ENCODE results near the gene THAP8.
A peak's percentile ranks its signal among the peaks of the same experiment; 100 is the strongest.

THAP8 gene

DNA sequence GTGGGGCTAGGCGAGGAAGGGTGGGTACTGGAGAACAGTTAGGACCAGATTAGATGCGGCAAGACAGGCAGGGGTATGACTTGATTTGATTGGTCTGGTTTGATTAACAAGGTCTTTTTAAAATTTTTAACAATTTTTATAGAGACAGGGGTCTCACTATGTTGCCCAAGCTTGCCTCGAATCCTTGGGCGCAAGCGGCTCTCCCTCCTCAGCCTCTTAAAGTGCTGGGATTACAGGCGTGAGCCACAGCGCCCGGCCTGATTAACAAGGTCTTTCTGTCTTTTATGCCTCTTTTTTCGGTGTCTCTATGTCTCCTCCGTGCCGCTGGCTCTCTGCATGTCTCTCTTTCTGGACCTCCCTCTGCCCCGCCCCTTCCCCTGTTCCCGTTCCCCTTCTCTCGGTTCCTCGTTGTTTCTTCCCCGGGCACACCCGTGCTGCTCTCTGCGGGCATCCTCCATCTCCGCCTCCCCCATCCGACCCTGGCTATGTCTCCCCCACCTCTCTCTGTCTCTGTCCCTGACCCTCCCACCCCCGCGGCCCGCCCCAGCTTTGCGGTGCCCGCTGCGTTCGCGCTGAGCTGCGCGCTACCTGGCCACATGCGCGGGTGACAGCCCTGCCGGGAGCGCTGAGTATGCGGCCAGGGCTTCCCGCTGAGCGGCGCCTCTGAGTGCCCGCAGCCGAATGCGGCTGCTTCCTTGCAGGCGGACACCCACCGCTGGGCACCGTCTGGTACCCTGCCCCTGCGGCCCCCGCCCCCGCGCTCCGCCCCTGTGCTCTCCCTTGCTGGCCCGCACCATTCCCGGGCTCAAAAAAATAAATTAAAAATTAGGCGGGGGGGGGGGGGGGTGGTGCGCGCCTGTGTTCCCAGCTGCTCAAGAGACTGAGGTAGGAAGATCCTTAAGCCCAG, 67.2 kb downstream of the THAP8 start:
- H3K36me3 Mint-ChIP-seq (ENCODE audit: low read depth): no peaks in the 10 kb centered on the region
- H3K4me3 Mint-ChIP-seq: peak overlapping the region; percentile 77
- DNase-seq: peak; percentile 55
- peaks cover 6% of the 10 kb centered on the region for H3K4me1 Mint-ChIP-seq (ENCODE audit: low read depth)
- H3K27ac Mint-ChIP-seq: no peak overlapping the region
- H3K27me3 Mint-ChIP-seq: peaks cover 62% of the 10 kb centered on the region
- peaks cover 3% of the 10 kb centered on the region for H3K9me3 Mint-ChIP-seq

DNA sequence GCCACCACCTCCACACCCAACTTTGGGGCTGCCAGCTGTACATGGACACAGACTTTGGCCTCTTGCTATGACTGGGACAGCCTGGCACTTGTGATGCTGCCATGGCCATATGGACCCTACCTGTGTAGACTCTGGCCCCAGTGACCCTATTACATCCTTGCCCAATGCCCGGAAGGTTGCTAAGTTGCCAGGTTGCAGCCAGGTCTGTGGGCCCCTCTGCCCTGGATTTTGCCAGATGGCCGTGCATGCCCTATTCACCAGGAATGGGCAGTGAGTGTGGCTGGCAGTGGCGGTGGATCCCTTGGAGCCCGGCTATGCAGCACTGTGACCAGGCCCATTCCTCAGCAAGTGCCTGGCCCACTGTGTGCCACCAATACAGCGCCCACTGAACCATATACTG, 68.0 kb downstream of the THAP8 start:
- Mint-ChIP-seq H3K27me3 (peaks cover 69% of the 10 kb centered on the region), H3K4me3 (peak overlapping the region; percentile 77)

More for the DNA sequence above, 68.0 kb downstream of the THAP8 start:
- H3K9me3 Mint-ChIP-seq: peaks cover 3% of the 10 kb centered on the region
- H3K27ac Mint-ChIP-seq: no peak overlapping the region
- DNase-seq: no peak
- H3K36me3 Mint-ChIP-seq (ENCODE audit: low read depth): no peaks in the 10 kb centered on the region
- H3K4me1 Mint-ChIP-seq (ENCODE audit: low read depth): peaks cover 6% of the 10 kb centered on the region
